ENCODE results near the gene TOR3A. TPM values are rescaled to one million over a fixed set of nuclear protein-coding genes. Genes with fewer than 3 reads are reported as not detected.

Gene TOR3A
- total and polyA plus RNA-seq, 10 of the 15 experiments (the other 5 are each of a cell fraction or from before 2014, with no cell fraction given) = 8.6 to 87.9 (median 46.3) TPM

- TF ChIP-seq PRDM15 (CRISPR knock-in tag; IDR thresholded peaks at IDR 0.05) (no peak), ZBTB4 (CRISPR knock-in tag; IDR thresholded peaks at IDR 0.05) (no peak), ATF2 (IDR thresholded peaks at IDR 0.05; ENCODE audit: low read length) (no peak), PKNOX1 (IDR thresholded peaks at IDR 0.05) (no peak), RBBP5 (conservative IDR thresholded peaks at IDR 0.05) (no peak), NFYA (IDR thresholded peaks at IDR 0.05; ENCODE audit: borderline replicate concordance, low read depth, low read length) (no peak), CTCF (IDR thresholded peaks at IDR 0.05 in 2 of 3, conservative IDR thresholded peaks at IDR 0.05 in 1 of 3; ENCODE audit: control insufficient read depth in 2 of 3, extremely low read depth in 1 of 3, insufficient read depth in 1 of 3, low read depth in 3 of 3, low read length in 3 of 3) (no peak), EP300 (IDR thresholded peaks at IDR 0.05; ENCODE audit: borderline replicate concordance in 1 of 2, control insufficient read depth in 1 of 2, low read depth in 2 of 2, low read length in 2 of 2) (no peak), PML (IDR thresholded peaks at IDR 0.05; ENCODE audit: low read length) (no peak), NKRF (conservative IDR thresholded peaks at IDR 0.05) (0 out of 2 replicates have a peak, but pooled peaks have one; percentile 3), POLR2A (IDR thresholded peaks at IDR 0.05; ENCODE audit: low read depth, low read length) (peak; percentile 64), GATAD2B (conservative IDR thresholded peaks at IDR 0.05; ENCODE audit: low read depth) (0 out of 2 replicates have a peak, but pooled peaks have one; percentile 5), IKZF2 (IDR thresholded peaks at IDR 0.05) (no peak)
These were observed 596 bp downstream of the TOR3A start (continued) for GRCh38 chr1:179082333-179082998.
